HS-5 (cell line): Measurements from ENCODE around the gene MLLT3.
"Not testable (repeated sequence)": the region's sequence is repeated elsewhere in the genome, so short reads cannot be mapped to it uniquely, and the experiment has no call there.

ENCODE experiments used
- DNase-seq: peaks from one replicate; pipeline ENCODE4 v3.0.0-alpha.2; 2012; ENCODE audit warnings: low read depth

The MLLT3 gene

GRCh38 chr9:20594608-20595007, 27.7 kb downstream of the MLLT3 start:
- no peak for DNase-seq

GRCh38 chr9:20593537-20593936, 28.8 kb downstream of the MLLT3 start:
- DNase-seq: no peak

GRCh38 chr9:20593105-20593504, 29.2 kb downstream of the MLLT3 start:
- DNase-seq: no peak

DNA sequence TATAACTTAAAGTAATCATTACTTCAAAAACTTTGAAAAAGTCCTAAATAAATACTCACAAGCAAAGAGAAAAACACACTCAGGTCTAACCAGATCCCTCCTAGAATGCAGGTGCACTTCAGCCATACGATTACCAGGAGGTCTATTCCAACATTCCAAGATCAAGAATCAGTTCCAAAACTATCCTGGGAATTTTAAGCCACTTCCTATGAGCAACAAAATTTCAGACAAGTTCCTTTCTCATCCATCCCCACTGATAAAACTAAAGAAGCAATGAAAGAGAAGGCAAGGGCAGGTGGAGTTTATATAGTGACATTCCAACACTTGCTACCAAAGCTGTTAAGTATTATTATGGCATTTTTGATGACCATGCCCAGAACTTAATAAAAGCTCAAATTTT, 29.6 kb downstream of the MLLT3 start:
- peak; percentile 46 for DNase-seq

DNA sequence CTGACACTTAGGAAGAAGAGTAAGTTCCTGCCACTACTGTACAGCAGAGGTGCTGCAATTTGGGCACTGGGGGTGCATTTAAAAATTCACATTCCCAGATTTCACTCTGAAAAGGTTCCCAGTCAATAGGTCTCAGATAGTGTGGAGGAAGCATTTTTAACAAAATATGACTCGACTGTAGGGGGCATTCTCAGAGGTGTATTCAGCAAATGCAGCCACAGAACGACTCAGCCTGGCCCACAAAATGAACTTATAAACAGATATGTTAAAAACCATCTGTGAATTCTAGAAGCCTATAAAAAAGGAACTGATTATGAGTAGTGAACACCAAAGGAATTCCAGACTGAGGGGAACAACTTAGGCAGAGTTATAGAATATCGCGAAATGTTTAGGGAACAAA, 31.1 kb downstream of the MLLT3 start:
- DNase-seq: peak; percentile 10

DNA sequence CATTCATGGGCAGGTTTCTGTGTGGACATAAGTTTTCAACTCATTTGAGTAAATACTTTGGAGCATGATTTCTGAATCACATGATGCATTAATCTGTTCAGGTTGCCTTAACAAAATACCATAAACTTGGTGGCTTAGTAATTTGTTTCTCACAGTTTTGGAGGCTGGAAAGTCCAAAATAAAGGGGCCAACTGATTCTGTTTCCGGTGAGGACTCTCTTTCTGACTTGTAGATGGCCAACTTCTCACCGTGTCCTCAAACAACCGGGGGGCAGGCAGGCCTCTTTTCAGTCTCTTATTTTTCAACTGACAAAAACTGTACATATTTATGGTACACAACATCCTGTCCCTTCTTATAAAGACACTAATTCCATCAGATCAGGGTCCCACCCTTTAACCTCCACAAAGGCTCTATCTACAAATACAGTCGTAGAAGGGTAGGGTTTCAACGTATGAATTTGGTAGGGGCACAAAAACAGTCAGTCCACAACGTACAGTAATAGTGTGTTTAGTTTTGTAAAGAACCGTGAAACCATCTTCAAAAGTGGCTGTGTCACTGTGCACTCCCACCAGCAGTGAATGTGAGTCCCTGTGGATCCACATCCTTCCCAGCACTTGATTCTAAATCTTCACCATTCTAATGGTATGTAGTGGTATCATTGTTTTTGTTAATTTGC, 37.2 kb downstream of the MLLT3 start:
- DNase-seq: no peak

GRCh38 chr9:20583088-20583487, 39.2 kb downstream of the MLLT3 start:
- DNase-seq: not testable (repeated sequence)

DNA sequence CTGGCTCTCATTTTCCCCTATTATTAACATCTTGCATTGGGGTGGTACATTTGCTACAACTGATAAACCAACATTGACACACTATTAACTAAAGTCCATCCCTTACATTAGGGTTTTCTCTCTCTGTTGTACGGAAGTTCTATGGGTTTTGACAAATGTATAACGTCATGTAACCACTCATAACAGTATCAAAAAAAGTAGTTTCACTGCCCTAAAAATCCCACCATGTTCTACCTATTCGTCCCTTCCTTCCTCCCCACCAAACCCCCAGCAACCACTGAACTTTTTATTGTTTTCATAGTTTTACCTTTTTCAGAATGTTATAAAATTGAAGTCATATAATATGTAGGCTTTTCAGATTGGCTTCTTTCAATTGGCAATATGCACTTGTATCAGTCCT, 40.1 kb downstream of the MLLT3 start:
- no peak for DNase-seq

- DNase-seq: no peak
Observed at GRCh38 chr9:20580673-20581072, 41.6 kb downstream of the MLLT3 start.

GRCh38 chr9:20579524-20580314, 42.6 kb downstream of the MLLT3 start:
- no peak for DNase-seq

DNA sequence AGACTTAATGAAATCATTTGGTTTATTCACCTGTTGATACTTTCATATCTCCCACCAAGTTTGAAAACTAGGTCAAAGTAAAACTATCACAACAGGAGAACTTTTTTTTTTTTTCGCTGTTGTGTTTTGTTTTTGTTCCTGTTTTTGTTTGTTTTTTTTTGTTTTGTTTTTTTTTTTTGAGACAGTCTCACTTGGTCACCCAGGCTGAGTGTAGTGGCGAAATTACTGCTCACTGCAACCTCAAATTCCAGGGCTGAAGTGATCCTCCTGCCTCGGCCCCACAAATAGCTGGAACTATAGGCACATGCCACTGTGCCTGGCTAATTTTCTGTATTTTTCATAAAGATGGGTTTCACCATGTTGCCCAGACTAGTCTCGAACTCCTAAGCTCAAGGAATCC, 49.3 kb downstream of the MLLT3 start:
- no peak for DNase-seq

- no peak for DNase-seq
Observed at GRCh38 chr9:20570756-20571155, 51.5 kb downstream of the MLLT3 start.

DNA sequence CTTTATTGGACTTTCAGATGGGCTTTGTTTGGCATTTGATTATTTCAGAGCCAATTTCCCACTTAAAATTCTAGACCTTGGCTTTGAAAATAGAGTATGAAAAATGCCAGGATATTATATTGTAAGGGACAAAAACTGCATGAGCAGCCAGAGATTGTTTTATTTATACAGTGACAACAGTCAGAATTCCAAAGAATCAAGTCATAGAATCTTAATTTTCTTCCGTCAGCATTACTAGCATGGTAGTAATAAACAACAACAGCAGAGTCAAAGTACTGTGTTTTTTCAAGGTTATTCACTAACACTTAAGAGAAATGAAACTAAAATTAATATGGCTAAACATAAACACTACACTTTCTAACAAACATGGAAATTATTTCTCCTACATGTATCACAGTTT, 52.2 kb downstream of the MLLT3 start:
- no peak for DNase-seq

- DNase-seq: no peak
Observed at GRCh38 chr9:20569525-20569924, 52.8 kb downstream of the MLLT3 start.

DNA sequence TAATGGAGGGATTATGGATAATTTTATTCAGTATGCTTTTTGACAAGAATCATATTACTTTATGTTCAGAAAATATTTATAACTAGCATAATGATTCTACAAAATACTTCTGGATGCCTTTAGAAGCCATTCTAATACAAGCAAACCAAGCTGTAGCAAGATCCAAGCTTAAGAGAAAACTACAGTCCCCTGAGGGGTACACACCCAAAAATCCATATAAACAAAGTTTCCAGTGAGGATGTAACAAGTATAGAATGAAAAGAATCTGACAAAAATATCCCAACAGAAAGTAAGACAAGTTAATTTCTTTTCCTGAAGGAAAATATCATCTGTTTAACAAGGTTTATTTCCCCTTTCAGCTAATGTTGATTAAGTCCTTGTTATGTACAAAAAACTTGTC, 53.9 kb downstream of the MLLT3 start:
- no peak for DNase-seq

GRCh38 chr9:20566401-20566800, 55.9 kb downstream of the MLLT3 start:
- DNase-seq: no peak

- DNase-seq: no peak
Observed at GRCh38 chr9:20564650-20565049, 57.6 kb downstream of the MLLT3 start.

GRCh38 chr9:20563917-20564316, 58.4 kb downstream of the MLLT3 start:
- DNase-seq: no peak

DNA sequence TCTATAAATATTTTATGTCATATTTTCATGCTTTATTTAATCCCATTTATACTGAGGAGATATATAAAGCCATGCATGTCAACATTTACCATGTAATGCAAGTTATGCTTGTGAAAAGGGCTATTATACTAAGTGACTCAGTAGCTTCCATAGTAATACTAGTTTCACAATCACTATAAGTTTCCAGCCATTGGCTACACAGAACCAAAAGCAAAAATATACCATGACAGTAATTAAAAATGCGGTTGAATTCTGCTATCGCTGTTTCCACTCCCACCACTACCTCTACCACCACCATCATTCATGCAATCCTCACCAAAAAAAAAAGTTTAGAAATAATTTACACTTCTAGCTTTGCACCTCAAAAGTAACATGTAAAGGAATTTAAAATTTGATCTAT, 60.2 kb downstream of the MLLT3 start:
- no peak for DNase-seq

- no peak for DNase-seq
Observed at GRCh38 chr9:20561531-20561930, 60.8 kb downstream of the MLLT3 start.

DNA sequence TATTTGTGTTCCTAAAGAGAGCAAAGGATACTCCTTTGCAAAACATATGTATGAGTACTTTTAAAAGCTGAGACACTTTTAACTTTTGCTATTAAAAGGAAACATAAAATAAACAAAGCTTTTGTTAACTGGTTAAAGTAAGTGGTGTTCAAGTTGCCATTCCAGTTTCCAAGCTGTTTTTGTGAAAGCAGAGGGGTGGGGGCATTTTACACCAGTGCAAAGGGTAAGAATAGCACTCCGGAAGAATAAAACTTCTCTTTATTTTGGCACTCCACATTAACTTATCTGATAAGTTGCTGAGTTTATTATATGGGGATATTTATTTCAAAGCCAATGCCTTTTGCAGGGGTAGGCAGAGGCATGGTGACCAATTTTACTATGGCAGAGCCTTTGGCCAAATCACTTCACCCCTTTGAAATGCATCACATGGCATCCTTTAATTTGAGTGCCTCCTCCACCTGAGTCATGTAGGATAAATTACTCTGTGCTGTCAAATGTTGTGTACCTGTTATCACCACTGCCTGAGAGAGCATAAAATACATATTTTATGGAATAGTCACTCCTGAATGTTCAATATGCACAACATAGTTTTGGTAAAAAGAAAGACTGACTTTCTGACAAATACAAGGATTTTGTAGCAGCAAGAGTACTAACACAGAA, 62.9 kb downstream of the MLLT3 start:
- DNase-seq: no peak

DNA sequence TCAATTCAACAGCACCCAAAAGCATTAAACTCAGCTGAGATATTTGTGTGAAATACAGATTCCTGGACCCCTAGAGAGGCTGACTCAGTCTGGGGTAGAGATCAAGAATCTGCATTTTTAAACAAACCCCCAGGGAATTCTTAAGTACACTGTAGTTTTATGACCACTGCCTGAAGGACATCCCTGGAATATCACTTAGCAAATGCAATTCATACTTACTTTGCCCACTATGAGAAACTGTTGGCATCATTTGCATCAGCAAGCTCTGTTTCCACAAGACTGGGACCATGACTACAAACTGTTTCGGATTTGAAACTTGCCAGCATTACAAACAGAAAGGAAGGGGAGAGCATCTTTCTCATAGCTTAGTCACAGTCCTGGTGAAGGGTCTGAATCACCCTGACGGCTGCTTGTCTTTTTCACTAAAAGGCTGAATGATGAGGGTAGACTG, 63.7 kb downstream of the MLLT3 start:
- peak; percentile 79 for DNase-seq

DNA sequence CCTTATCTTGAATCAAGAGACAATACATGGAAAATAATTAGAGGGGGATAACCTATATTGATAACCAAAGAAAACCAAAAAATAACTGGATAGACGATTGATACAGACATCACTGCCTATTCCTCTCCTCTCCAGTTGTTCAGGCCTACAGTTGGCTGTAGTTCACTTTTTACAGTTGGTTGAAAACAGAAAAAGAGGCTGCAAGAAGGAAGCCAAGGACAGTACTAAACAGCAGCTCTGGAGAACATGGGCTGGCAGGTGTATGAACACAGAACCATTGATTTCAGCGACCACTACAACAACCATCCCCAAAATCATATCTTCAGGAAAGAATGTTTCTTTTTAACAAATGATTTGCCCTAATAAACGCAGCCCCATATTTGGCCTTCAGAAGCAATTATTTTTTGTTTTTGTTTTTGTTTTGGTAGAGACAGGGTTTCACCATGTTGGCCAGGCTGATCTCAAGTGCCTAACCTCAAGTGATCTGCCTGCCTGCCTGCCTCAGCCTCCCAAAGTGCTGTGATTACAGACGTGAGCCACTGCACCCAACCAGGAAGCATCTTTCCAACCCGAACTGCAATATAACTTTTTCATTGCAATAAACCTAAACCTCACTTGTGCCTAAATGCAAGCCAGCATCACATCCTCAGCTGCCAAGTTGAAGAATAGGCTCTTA, 64.3 kb downstream of the MLLT3 start:
- DNase-seq: no peak
